ENCODE results near the gene OR2B2.

DNA sequence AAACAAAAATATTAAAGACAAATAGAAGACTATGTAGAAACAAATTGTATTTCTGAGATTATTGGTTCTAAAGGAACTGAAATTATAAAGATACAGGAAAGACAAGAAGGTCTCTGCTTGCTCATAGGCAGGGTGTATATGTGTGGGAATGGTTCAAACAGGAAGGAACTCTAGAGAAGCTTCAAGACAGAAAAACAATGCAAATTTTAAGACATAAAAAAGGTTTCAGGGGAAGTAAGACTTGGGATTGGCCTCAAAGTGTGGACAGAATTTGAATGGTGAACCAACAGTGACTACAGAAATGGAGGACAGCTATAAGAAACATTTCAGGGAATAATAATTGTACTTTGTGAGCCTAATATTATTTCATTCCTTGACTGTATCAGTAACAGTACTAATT, 50.3 kb downstream of the OR2B2 start:
- TF ChIP-seq, protein P1, sequence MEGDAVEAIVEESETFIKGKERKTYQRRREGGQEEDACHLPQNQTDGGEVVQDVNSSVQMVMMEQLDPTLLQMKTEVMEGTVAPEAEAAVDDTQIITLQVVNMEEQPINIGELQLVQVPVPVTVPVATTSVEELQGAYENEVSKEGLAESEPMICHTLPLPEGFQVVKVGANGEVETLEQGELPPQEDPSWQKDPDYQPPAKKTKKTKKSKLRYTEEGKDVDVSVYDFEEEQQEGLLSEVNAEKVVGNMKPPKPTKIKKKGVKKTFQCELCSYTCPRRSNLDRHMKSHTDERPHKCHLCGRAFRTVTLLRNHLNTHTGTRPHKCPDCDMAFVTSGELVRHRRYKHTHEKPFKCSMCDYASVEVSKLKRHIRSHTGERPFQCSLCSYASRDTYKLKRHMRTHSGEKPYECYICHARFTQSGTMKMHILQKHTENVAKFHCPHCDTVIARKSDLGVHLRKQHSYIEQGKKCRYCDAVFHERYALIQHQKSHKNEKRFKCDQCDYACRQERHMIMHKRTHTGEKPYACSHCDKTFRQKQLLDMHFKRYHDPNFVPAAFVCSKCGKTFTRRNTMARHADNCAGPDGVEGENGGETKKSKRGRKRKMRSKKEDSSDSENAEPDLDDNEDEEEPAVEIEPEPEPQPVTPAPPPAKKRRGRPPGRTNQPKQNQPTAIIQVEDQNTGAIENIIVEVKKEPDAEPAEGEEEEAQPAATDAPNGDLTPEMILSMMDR (IDR thresholded peaks at IDR 0.05), result no peak
- TF ChIP-seq EP300 (IDR thresholded peaks at IDR 0.05) (no peak), POLR2A (IDR thresholded peaks at IDR 0.05) (no peak), POLR2AphosphoS5 (IDR thresholded peaks at IDR 0.05) (no peak)
